ENCODE measurements around the gene PA2G4.

GRCh38 chr12:56158029-56158925 lies 53.9 kb downstream of the PA2G4 start, which contains the start of gene MYL6:
- TF ChIP-seq EP300 (conservative IDR thresholded peaks at IDR 0.05; ENCODE audit: poor library complexity, severe bottlenecking) (no peak), EZH2 (IDR thresholded peaks at IDR 0.05; ENCODE audit: borderline replicate concordance, insufficient read depth, low read length, poor library complexity, severe bottlenecking) (no peak), RAD21 (conservative IDR thresholded peaks at IDR 0.05) (no peak)

Data from neural cell (in vitro differentiated cells).